GM12801 (cell line): ENCODE data around the gene DNAH1.

Source experiments
- TF ChIP-seq, protein P1 (sequence below): IDR thresholded peaks from one replicate; pipeline ENCODE4 v1.5.1; 2011; ENCODE audit warnings: control low read depth; ENCODE audit not compliant: insufficient read length; ENCODE audit errors: extremely low read depth

Gene DNAH1

DNA sequence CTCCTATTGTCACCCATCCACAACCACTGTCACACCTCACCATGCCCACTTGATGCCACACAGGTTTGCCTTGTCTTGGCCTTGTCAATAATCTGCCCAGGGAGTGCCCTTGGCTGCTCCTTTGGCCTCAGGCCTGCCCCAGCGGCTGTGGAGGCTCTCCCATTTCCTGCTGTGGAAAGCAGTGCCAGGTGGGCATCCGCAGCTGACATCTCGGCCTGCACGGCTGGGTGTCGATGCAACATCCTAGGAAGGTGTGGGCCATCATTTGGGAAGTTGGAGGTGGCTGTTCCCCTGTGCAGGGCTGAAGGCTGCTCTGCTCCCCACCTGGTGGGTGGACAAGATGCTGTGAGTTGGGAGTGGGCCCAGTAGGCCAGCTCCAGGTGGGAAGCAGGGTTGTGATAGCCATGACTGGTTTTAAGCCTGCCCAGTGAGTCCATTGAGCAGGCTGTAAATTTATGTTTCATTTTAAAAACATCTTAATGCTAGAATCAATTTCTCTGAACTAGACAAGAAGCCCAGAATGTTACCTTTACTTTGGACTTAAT lies 12.5 kb downstream of the DNAH1 start:
- TF ChIP-seq, protein P1, sequence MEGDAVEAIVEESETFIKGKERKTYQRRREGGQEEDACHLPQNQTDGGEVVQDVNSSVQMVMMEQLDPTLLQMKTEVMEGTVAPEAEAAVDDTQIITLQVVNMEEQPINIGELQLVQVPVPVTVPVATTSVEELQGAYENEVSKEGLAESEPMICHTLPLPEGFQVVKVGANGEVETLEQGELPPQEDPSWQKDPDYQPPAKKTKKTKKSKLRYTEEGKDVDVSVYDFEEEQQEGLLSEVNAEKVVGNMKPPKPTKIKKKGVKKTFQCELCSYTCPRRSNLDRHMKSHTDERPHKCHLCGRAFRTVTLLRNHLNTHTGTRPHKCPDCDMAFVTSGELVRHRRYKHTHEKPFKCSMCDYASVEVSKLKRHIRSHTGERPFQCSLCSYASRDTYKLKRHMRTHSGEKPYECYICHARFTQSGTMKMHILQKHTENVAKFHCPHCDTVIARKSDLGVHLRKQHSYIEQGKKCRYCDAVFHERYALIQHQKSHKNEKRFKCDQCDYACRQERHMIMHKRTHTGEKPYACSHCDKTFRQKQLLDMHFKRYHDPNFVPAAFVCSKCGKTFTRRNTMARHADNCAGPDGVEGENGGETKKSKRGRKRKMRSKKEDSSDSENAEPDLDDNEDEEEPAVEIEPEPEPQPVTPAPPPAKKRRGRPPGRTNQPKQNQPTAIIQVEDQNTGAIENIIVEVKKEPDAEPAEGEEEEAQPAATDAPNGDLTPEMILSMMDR, result no peak

DNA sequence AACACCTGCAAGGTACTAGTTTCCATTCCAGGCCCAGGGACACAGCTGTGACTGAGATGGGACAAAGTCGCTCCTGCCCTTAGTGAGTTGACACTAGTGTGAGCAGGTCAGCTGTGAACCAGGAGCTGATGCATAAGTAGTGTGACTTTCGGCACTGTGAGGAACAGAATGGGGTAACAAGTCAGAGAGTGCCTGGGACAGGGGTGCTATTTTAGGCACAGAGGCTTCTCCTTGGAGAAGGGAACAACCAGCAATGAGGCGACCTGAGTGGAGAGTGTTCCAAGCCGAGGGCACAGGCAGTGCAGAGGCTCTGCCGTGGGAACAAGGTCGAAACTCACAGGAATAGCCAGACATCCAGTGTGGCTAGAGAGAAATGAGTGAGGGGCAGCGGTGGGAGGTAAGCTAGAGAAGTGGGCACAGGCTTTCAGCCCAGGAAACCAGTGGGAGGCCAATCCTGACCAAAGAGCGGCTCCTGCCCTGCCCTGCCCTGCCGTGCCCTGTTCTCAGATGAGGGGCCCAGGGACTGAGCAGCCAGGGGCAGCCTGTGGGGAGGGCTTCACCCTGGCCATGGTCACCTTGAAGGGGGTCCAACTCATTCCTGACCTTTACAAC lies 14.2 kb downstream of the DNAH1 start:
- TF ChIP-seq, protein P1, result no peak

DNA sequence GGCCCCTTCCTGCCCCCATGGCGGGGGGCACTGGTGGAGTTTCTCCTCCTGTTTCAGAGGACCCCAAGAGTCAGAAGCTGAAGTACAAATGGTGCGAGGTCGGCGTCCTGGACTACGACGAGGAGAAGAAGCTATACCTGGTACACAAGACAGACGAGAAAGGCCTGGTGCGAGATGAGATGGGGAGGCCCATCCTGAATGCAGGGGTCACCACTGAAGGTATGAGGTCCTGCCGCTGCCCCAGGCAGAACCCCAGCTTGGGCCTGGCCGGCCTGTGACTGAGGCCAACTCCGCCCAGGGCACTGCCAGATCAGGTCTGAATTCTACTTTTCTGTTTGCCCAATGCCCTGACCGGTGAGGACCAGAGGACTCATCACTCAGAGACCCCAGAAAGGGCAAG lies 15.0 kb downstream of the DNAH1 start:
- TF ChIP-seq, protein P1, result no peak

DNA sequence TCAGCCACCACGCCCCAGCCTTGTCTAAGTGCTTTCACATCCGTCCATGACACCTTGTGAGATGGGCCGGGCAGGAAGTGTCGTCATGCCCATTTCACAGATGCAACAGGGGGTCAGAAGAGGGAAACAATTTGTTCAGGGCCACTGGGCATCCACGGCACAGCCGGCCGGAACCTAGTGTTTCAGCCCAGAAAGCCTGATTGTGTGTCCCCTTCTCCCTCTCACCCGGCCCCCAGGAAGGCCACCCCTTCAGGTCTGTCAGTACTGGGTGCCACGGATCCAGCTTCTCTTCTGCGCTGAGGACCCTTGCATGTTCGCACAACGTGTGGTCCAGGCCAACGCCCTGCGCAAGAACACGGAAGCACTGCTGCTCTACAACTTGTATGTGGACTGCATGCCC lies 15.8 kb downstream of the DNAH1 start:
- TF ChIP-seq, protein P1, result no peak

DNA sequence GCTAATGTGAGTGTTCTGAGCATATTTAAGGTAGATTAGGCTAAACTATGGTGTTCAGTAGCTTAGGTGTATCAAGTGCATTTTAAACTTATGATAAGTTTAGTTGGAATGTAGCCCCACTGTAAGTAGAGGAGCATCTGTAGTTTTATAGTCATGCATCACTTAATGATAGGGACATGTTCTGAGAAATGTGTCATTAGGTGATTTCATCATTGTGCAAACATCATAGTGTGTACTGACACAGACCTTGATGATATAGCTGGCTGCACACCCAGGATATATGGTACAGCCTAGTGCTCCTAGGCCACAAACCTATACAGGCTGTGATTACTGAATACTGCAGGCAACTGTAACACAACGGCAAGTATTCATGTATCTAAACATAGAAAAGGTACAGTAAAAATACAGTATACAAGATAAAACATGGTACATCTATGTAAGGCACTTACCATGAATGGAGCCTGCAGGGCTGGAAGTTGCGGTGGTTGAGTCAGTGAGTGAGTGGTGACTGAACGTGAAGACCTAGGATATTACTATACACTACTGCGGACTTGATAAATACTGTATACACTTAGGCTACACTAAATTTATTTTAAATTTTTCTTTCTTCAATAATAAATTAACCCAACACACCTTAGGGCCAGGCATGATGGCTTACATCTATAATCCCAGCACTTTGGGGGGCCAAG lies 17.9 kb downstream of the DNAH1 start:
- TF ChIP-seq, protein P1, result no peak

DNA sequence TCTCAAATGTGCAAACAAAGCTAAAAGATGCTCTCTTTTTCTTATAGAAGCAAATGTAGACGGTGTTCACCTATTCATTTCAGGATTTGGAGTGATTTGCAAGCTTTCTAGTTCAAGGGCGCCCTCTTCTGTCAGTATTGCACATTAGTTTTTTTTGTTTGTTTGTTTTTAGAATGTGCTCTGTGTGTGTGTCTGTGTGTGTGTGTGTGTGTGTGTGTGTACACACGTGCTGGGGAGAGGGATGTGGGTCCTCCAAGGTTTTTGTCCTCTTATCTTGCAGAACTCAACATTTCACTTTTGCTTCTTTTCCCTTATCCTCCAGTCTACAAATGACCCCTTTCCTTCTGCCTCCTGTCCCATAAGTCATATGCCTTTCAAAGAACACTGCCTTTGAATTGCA lies 23.5 kb downstream of the DNAH1 start:
- TF ChIP-seq, protein P1, result no peak

DNA sequence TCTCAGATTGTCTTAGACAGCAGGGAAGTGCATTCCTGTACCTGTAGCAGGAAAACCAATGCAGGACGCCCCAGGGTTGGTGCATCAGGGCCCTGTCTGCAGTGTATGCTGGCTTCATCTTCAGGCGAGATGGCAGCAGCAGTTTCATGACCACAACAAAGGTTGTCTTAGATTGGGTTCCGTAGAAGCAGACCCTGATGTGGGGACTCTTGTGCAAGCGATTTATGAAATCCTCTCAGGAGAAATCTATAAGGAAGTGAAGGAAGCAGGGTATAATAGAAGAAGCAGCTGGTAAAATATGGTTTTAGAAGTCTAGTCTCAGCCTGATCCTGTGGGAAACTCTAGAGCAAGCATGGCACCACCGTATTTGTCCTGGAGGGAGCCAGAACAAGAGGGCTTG lies 25.0 kb downstream of the DNAH1 start:
- TF ChIP-seq, protein P1, result no peak
